ENCODE measurements around the gene CYRIA. TPM values are rescaled to one million over a fixed set of nuclear protein-coding genes. Genes with fewer than 3 reads are reported as not detected.

The CYRIA gene
- total and polyA plus RNA-seq, 2 donors (not counting 3 experiments of a cell fraction or from before 2014, with no cell fraction given), result 9.3 to 38.4 TPM

DNA sequence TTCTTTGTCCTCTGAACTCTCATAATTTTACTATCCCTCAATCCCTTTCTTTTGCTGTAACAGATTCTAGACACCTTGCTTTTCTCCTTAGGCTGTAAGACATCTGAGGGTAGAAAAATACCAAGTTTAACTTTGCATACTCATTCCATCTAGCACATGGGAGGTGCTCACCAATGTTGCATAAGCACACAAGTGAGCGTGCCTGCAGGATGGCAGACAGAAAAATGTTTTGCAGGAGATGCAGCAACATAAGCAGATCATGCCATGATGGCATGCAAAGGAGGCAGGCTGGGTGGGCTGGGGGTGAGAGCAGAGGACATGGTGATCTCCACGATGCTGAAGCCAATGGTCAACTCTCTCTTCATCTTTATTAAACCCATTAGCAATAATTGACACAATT lies 24.1 kb downstream of the CYRIA start:
- CTCF ChIA-PET, result no interaction called here
- POLR2A ChIA-PET, result no interaction called here

DNA sequence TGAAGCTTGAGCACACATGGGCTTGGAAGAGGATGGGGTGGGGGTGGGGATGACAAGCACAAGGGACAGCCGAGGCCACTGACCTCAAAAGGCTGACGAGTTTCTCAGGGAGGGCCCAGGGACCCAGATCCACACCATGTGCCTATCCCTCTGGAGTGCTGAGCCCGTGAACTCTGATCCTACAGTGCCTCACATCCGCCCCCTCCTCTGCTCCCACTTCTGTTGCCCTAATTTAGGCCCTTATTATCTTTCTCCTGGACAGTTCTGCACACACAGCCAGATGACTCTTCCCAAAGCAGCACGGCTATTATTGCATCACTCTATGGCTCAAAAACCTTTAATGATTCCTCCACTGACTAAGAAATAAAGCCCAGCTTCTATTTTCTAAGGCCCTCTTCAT lies 24.8 kb downstream of the CYRIA start:
- Histone ChIP-seq H3K4me2 (ENCODE audit: insufficient read depth, low read length) (no peak overlapping the region), H3K9me3 (replicated peaks; ENCODE audit: control insufficient read depth, insufficient read depth, low read length) (no peaks in the 10 kb centered on the region), H3K27me3 (ENCODE audit: control insufficient read depth in 2 of 2, insufficient read depth in 2 of 2, low read length in 2 of 2) (no peaks in the 10 kb centered on the region), H4K20me1 (replicated peaks; ENCODE audit: control insufficient read depth, extremely low read depth, insufficient read depth, low read length) (no peaks in the 10 kb centered on the region), H3K36me3 (ENCODE audit: control insufficient read depth in 2 of 2, extremely low read depth in 1 of 2, insufficient read depth in 2 of 2, low read length in 2 of 2) (peaks cover 3% of the 10 kb centered on the region in 2 experiments), H2AFZ (ENCODE audit: low read depth, low read length) (no peak overlapping the region), H3K9me1 (replicated peaks; ENCODE audit: control insufficient read depth, extremely low read depth, insufficient read depth, low read length) (no peaks in the 10 kb centered on the region), H3K9ac (replicated peaks; ENCODE audit: extremely low read depth, insufficient read depth, low read length) (no peak overlapping the region), H3K4me3 (replicated peaks in 1 of 3; ENCODE audit: insufficient read depth in 1 of 3, low read depth in 1 of 3, low read length in 3 of 3) (no peak overlapping the region), H3K27ac (ENCODE audit: insufficient read depth, low read depth, low read length) (no peak overlapping the region), H3K79me2 (ENCODE audit: control insufficient read depth, insufficient read depth, low read length) (peaks cover 9% of the 10 kb centered on the region), H3K4me1 (ENCODE audit: control insufficient read depth, extremely low read depth, insufficient read depth, low read length) (peaks cover 10% of the 10 kb centered on the region)
- ChIA-PET POLR2A (no interaction called here), CTCF (no interaction called here)
- no TSS peak for BruUV-seq (replicated peaks)
- dilution Hi-C loops (cut with MboI; ENCODE audit: extremely low pct_ligation_motif_present, low sequenced_read_pairs) (no loop called here), intact Hi-C loops (cut with micrococcal nuclease) (no loop called here)
- no peak for DNase-seq (ENCODE audit: low read depth, low spot score)
- TF ChIP-seq JUN (IDR thresholded peaks at IDR 0.05; ENCODE audit: borderline replicate concordance, insufficient read depth, insufficient read length, low read depth) (no peak), POLR2A (IDR thresholded peaks at IDR 0.05; ENCODE audit: low read depth, low read length) (no peak), GATA2 (IDR thresholded peaks at IDR 0.05; ENCODE audit: insufficient read depth, insufficient read length, low read depth, low read length) (no peak), MYC (IDR thresholded peaks at IDR 0.05; ENCODE audit: low read depth, low read length) (no peak), FOS (IDR thresholded peaks at IDR 0.05; ENCODE audit: borderline replicate concordance, insufficient read depth, low read length) (no peak), EZH2 (IDR thresholded peaks at IDR 0.05; ENCODE audit: borderline replicate concordance, low read depth, low read length, severe bottlenecking) (no peak), POLR2AphosphoS5 (IDR thresholded peaks at IDR 0.05; ENCODE audit: insufficient read depth, low read depth, low read length) (no peak)
- TF ChIP-seq, protein P1, sequence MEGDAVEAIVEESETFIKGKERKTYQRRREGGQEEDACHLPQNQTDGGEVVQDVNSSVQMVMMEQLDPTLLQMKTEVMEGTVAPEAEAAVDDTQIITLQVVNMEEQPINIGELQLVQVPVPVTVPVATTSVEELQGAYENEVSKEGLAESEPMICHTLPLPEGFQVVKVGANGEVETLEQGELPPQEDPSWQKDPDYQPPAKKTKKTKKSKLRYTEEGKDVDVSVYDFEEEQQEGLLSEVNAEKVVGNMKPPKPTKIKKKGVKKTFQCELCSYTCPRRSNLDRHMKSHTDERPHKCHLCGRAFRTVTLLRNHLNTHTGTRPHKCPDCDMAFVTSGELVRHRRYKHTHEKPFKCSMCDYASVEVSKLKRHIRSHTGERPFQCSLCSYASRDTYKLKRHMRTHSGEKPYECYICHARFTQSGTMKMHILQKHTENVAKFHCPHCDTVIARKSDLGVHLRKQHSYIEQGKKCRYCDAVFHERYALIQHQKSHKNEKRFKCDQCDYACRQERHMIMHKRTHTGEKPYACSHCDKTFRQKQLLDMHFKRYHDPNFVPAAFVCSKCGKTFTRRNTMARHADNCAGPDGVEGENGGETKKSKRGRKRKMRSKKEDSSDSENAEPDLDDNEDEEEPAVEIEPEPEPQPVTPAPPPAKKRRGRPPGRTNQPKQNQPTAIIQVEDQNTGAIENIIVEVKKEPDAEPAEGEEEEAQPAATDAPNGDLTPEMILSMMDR (IDR thresholded peaks at IDR 0.05; ENCODE audit: extremely low read depth in 1 of 2, insufficient read depth in 1 of 2, low read depth in 1 of 2, low read length in 2 of 2), result no peak
- TF ChIP-seq, protein P2, sequence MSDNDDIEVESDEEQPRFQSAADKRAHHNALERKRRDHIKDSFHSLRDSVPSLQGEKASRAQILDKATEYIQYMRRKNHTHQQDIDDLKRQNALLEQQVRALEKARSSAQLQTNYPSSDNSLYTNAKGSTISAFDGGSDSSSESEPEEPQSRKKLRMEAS (IDR thresholded peaks at IDR 0.05; ENCODE audit: insufficient read depth, insufficient read length), result no peak
- FAIRE-seq, result no peak

More for the DNA sequence above, 24.1 kb downstream of the CYRIA start:
- dilution Hi-C loops (cut with MboI; ENCODE audit: extremely low pct_ligation_motif_present, low sequenced_read_pairs), result no loop called here
- intact Hi-C loops (cut with micrococcal nuclease), result no loop called here
- H3K9me1 ChIP-seq (replicated peaks; ENCODE audit: control insufficient read depth, extremely low read depth, insufficient read depth, low read length), result no peaks in the 10 kb centered on the region
- peaks cover 10% of the 10 kb centered on the region for H3K4me1 ChIP-seq (ENCODE audit: control insufficient read depth, extremely low read depth, insufficient read depth, low read length)
- H3K9me3 ChIP-seq (replicated peaks; ENCODE audit: control insufficient read depth, insufficient read depth, low read length), result no peaks in the 10 kb centered on the region
- no peak overlapping the region for H3K9ac ChIP-seq (replicated peaks; ENCODE audit: extremely low read depth, insufficient read depth, low read length)
- DNase-seq (ENCODE audit: low read depth, low spot score), result no peak
- peaks cover 3 to 5% of the 10 kb centered on the region in 2 experiments for H3K36me3 ChIP-seq (ENCODE audit: control insufficient read depth in 2 of 2, extremely low read depth in 1 of 2, insufficient read depth in 2 of 2, low read length in 2 of 2)
- H3K27me3 ChIP-seq (ENCODE audit: control insufficient read depth in 2 of 2, insufficient read depth in 2 of 2, low read length in 2 of 2), result no peaks in the 10 kb centered on the region
- H3K27ac ChIP-seq (ENCODE audit: insufficient read depth, low read depth, low read length), result no peak overlapping the region
- no peak overlapping the region for H2AFZ ChIP-seq (ENCODE audit: low read depth, low read length)
- no peaks in the 10 kb centered on the region for H4K20me1 ChIP-seq (replicated peaks; ENCODE audit: control insufficient read depth, extremely low read depth, insufficient read depth, low read length)
- no peak for FAIRE-seq
- BruUV-seq (replicated peaks), result no TSS peak
- TF ChIP-seq, protein P2 (IDR thresholded peaks at IDR 0.05; ENCODE audit: insufficient read depth, insufficient read length), result no peak
- no peak for TF ChIP-seq GATA2 (IDR thresholded peaks at IDR 0.05; ENCODE audit: insufficient read depth, insufficient read length, low read depth, low read length)
- no peak for TF ChIP-seq JUN (IDR thresholded peaks at IDR 0.05; ENCODE audit: borderline replicate concordance, insufficient read depth, insufficient read length, low read depth)
- TF ChIP-seq, protein P1 (IDR thresholded peaks at IDR 0.05; ENCODE audit: extremely low read depth in 1 of 2, insufficient read depth in 1 of 2, low read depth in 1 of 2, low read length in 2 of 2), result no peak
- TF ChIP-seq FOS (IDR thresholded peaks at IDR 0.05; ENCODE audit: borderline replicate concordance, insufficient read depth, low read length), result no peak
- no peak for TF ChIP-seq POLR2A (IDR thresholded peaks at IDR 0.05; ENCODE audit: low read depth, low read length)
- H3K79me2 ChIP-seq (ENCODE audit: control insufficient read depth, insufficient read depth, low read length), result peaks cover 9% of the 10 kb centered on the region
- H3K4me2 ChIP-seq (ENCODE audit: insufficient read depth, low read length), result no peak overlapping the region
- no peak overlapping the region for H3K4me3 ChIP-seq (replicated peaks in 1 of 3; ENCODE audit: insufficient read depth in 1 of 3, low read depth in 1 of 3, low read length in 3 of 3)
